ENCODE measurements around the gene TTC7B. TPM values are rescaled to one million over a fixed set of nuclear protein-coding genes. Genes with fewer than 3 reads are reported as not detected.

TTC7B gene
- total RNA-seq, 4 donors from 2014 or later, result 3.3 to 18.1 (median 10.0) TPM

GRCh38 chr14:90758028-90758889, 58.0 kb downstream of the TTC7B start:
- H3K4me3 ChIP-seq, result peak overlapping the region; percentile 24 to 66 (median 48)
- peaks cover 8 to 21% (median 13%) of the 10 kb centered on the region in 3 donors for H3K4me1 ChIP-seq
- H3K9me3 ChIP-seq, result peaks cover 0 to 10% (median 5%) of the 10 kb centered on the region in 3 donors
- H3K36me3 ChIP-seq, result no peaks in the 10 kb centered on the region
- H3K27ac ChIP-seq, result peak overlapping the region; percentile 77 to 93 (median 86)
- TF ChIP-seq CTCF (IDR thresholded peaks at IDR 0.05), result peak; percentile 74 to 95 (median 88)
- TF ChIP-seq POLR2A (IDR thresholded peaks at IDR 0.05), result peak in 2 of 4 donors; percentile 10 to 45
- intact Hi-C loops (cut with DNase I), result no loop called here
- no peaks in the 10 kb centered on the region for H3K27me3 ChIP-seq
- 0 to 13% methylated on average over 5 to 8 of the region's 71 CpGs for WGBS, 2 donors
- DNase-seq, result peak; percentile 64

GRCh38 chr14:90757452-90757851, 58.8 kb downstream of the TTC7B start:
- TF ChIP-seq CTCF (IDR thresholded peaks at IDR 0.05), result no peak
- no peak for TF ChIP-seq POLR2A (IDR thresholded peaks at IDR 0.05)
- peak overlapping the region in 2 of 4 donors; percentile 55 to 66 for H3K4me3 ChIP-seq
- intact Hi-C loops (cut with DNase I), result no loop called here
- H3K4me1 ChIP-seq, result peaks cover 8 to 21% (median 13%) of the 10 kb centered on the region in 3 donors
- peak overlapping the region in 3 of 4 donors; percentile 80 to 90 (median 83) for H3K27ac ChIP-seq
- DNase-seq, result no peak
- peaks cover 0 to 2% (median 0%) of the 10 kb centered on the region in 3 donors for H3K9me3 ChIP-seq
- WGBS, 2 donors, result 62 to 69% methylated on average over 3 of the region's 3 CpGs
- no peaks in the 10 kb centered on the region for H3K36me3 ChIP-seq
- H3K27me3 ChIP-seq, result no peaks in the 10 kb centered on the region

GRCh38 chr14:90756755-90757345, 59.4 kb downstream of the TTC7B start:
- DNase-seq, result no peak
- intact Hi-C loops (cut with DNase I), result no loop called here
- H3K9me3 ChIP-seq, result no peaks in the 10 kb centered on the region
- H3K27me3 ChIP-seq, result no peaks in the 10 kb centered on the region
- TF ChIP-seq POLR2A (IDR thresholded peaks at IDR 0.05) (no peak), CTCF (IDR thresholded peaks at IDR 0.05) (no peak)
- H3K4me3 ChIP-seq, result no peak overlapping the region
- H3K36me3 ChIP-seq, result no peaks in the 10 kb centered on the region
- H3K27ac ChIP-seq, result no peak overlapping the region
- H3K4me1 ChIP-seq, result peaks cover 8 to 21% (median 13%) of the 10 kb centered on the region in 3 donors
- 93 to 96% methylated on average over 9 to 10 of the region's 10 CpGs for WGBS, 2 donors

- Histone ChIP-seq H3K4me3 (no peak overlapping the region), H3K27ac (no peak overlapping the region), H3K36me3 (no peaks in the 10 kb centered on the region), H3K27me3 (no peaks in the 10 kb centered on the region), H3K9me3 (no peaks in the 10 kb centered on the region), H3K4me1 (peaks cover 8 to 21% (median 13%) of the 10 kb centered on the region in 3 donors)
- 73 to 82% methylated on average over 4 of the region's 4 CpGs for WGBS, 2 donors
- DNase-seq, result no peak
- intact Hi-C loops (cut with DNase I), result no loop called here
- TF ChIP-seq POLR2A (IDR thresholded peaks at IDR 0.05) (no peak), CTCF (IDR thresholded peaks at IDR 0.05) (no peak)
Measured at GRCh38 chr14:90755661-90756304, 60.4 kb downstream of the TTC7B start.

All from esophagus squamous epithelium (tissue), 5 donors.